ENCODE measurements around the gene ADD1.

DNA sequence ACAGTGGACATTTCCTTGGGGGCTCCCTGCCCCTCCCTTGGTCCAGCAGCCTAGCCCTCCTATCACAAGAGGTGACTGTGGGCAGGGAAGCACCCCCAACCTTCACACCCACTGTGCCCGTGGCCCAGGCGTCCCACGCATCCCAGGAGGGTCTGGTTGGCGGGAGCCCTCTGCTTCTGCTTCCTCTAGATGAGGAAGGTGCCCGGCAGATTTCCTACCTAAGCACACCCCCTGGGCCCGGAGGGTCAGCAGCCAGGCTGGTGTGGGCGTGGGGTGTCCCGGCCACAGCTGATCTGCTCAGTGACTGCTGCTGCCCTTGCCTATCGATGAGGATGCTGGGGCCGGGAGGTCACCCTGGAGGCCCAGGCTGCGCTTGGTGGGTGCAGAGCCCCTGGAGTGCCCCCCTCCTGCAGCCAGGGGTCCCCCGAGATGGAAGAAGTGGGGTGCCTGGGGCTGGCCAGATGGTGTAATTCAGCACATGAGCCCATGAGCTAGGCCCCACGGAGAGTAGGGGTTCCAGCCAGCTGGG is 38.6 kb upstream of the ADD1 start:
- TF ChIP-seq, protein P1, sequence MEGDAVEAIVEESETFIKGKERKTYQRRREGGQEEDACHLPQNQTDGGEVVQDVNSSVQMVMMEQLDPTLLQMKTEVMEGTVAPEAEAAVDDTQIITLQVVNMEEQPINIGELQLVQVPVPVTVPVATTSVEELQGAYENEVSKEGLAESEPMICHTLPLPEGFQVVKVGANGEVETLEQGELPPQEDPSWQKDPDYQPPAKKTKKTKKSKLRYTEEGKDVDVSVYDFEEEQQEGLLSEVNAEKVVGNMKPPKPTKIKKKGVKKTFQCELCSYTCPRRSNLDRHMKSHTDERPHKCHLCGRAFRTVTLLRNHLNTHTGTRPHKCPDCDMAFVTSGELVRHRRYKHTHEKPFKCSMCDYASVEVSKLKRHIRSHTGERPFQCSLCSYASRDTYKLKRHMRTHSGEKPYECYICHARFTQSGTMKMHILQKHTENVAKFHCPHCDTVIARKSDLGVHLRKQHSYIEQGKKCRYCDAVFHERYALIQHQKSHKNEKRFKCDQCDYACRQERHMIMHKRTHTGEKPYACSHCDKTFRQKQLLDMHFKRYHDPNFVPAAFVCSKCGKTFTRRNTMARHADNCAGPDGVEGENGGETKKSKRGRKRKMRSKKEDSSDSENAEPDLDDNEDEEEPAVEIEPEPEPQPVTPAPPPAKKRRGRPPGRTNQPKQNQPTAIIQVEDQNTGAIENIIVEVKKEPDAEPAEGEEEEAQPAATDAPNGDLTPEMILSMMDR (IDR thresholded peaks at IDR 0.05): no peak
- no peak for TF ChIP-seq POLR2A (IDR thresholded peaks at IDR 0.05)
